ENCODE results near the gene ASAP2.

Gene ASAP2

DNA sequence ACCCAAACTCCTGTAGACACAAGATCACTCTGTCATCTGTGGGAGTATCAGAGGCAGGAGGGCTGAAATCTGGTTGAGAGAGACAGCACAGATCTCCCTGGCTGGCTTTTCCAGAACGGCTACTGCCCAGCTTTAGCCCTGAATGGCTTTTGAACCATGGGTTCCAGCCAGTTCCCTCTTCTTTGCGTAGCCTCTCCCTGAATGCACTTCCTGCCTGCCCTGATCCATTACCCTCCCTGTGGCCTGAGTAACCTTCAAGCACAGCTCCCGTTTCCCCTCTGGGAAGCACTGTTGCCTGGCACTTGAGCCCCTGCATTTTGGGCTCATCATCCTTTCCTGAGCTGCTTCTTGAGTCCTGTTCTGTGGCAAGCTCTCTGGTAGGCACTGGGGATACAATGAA lies 68.8 kb downstream of the ASAP2 start:
- no peak for DNase-seq (ENCODE audit: low spot score)

DNA sequence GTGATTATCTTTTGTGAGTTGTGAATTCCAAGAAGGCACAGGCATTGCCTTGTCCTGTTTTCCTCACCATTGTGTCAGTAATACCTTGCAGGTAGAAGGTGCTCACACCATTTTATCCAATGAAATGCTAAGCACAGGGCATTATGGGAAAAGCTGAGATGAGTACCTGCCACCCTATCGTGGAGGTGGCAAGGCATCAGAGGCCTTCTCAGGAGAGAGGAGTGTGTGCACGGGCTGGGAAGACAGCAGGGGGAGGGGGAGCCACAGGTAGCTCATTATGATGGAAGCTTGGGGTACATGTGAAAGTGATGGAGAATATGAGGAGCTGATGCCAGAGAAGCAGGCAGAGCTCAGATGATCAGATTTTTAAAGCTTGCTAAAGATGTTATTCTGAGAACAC lies 69.5 kb downstream of the ASAP2 start:
- no peak for DNase-seq (ENCODE audit: low spot score)

- DNase-seq (ENCODE audit: low spot score) = no peak
These were observed 70.4 kb downstream of the ASAP2 start for GRCh38 chr2:9276901-9277451.

GRCh38 chr2:9278439-9278838 lies 71.8 kb downstream of the ASAP2 start:
- no peak for DNase-seq (ENCODE audit: low spot score)

- DNase-seq (ENCODE audit: low spot score) = no peak
These were observed 72.8 kb downstream of the ASAP2 start for GRCh38 chr2:9279426-9279825.

DNA sequence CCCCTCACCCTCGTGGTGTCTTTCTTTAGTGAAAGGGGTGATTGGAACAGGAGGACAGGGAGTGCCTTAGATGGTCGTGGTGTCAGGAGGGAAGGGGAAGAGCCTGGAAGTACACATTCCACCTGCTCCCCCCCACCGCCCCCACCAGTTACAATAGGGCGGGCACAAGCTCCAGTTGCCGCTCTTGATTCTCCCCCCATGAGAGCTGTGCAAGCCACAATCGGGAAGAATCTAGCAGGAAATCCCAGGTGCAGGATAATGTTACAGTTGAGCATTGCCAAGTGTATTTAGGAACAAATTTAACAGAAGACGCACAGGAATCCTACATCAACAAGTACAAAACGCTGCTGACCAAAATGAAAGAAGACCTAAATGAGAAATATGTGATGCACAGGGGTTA lies 73.6 kb downstream of the ASAP2 start:
- no peak for DNase-seq (ENCODE audit: low spot score)

DNA sequence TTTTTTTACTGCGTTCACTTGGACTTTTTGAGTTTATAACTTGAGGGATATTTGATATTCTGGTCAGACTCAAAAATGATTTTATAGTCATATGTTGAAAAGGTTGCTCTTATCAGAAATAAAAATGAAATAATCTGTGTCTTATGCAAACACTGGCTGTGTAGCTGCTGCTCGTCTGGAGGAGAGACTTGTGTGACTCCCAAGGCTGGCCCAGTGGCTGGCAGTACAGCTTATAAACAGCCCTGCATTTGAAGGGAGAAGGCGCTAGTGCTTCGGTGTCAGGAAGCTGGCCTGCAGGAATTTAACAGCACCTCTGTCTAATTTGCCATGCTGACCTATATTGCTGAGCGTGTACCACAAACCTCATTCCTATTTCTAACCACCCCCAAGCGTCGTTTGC lies 74.5 kb downstream of the ASAP2 start:
- DNase-seq (ENCODE audit: low spot score) = no peak

DNA sequence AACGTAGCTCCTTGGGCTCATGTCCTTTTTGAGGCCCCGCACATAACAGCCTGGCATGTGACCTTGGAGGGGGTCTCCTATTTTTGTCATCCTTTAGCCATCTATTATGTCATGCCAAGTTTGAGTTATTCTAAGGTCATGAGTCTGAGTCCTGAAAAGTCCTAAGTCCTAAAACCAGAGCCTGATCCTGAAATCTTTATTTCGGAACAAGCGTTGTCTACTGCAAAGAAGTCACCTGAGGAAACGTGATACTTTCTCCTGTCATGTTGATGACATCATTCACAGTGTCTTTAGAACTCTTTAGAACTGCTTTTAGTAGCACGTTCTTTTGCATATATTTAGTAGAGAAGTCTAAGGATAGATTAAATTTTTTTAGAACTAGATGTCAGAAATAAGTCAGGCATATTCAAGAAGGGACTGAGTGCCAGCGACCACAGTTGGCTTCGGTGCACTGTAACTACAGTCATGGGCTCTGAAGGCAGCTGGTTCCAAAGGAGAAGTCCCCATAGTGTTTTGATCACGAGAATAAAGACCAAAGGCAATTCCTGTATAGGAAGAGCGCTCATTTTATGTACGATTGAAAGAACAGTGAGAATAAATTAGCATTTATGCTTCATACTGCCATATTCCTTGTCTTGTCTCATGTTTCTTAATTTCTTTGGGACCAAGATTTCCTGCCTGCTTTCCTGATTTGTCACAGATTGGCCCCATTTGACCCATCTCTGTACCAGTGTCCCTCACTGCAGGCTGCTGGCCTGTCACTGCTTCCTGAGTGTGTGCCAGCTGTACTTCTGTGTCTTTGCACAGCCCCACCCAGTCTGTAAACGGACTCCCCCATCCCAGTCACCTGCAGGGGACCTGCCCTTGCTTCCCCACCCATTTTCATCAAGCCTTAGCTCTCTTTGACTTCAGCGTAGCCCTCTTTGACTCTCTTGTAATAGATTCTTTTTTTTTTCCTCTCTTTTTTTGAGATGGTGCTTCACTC lies 75.8 kb downstream of the ASAP2 start:
- no peak for DNase-seq (ENCODE audit: low spot score)

DNA sequence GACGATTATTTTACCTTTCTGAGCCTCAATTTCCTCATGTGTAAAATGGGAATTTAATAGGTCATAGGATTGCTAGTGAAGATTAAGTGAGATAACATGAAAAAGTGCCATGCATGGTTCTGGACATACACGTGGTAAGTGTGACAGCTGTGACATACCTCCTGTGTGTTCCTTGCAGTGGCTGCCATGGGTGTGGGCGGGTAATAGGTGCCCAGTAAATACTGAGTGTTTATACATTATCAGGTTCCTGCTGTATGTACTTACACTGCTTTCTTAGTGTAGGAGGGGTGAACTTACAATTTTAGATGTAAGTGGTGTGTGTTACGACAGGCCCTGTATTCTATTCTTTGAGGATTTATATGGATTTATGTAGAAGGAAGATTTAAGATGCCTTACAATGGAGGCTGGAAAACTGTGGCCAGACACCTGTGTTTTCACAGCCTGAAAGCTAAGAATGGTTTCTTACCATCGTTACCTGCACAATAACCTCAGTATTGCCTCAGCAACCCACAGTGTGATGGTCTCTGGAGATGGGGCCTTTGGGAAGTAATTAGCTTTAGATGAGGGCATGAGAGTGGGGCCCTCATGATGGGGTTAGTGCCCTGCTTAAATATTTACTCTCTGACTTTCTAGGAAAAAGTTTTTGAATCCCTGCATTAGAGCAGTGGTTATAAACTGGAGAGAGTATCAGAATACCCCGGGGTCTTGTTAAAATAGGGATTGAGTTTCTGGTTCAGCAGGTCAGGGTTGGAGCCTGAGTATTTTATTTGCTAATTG lies 78.1 kb downstream of the ASAP2 start:
- DNase-seq (ENCODE audit: low spot score) = no peak

GRCh38 chr2:9285385-9285920 lies 78.8 kb downstream of the ASAP2 start:
- no peak for DNase-seq (ENCODE audit: low spot score)

GRCh38 chr2:9285921-9286320 lies 79.3 kb downstream of the ASAP2 start:
- no peak for DNase-seq (ENCODE audit: low spot score)

- no peak for DNase-seq (ENCODE audit: low spot score)
These were observed 80.2 kb downstream of the ASAP2 start for GRCh38 chr2:9286554-9287399.

DNA sequence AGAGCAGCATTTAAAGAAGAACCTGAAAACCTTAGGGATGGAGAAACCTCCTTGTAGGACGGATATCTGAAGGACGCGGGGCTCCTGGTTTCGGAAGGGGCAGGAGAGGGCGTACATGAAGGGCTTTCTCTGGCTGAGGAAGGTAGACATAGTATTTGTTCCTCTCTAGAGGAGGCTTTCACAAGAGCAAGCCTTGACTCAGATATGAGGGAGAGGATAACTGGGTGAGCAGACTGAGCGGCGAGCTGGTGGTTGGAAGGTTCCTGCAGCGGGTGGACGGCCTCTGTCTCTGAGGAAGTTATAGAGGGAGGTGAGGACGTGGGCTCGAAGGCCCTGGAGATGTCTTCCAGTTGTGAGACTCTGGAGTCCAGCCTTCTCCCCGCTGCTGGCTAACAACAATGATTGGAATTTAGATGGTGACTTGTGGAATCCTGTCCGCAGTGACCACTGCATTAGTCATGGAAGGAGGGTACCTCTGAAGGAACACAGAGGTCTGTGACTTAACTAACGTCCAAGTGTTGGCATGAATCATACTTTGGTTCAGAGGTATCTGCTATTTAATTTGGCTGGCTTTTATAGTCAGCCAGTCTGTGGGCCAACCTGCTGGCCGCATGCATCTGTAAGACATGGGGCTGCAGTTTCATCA lies 80.9 kb downstream of the ASAP2 start:
- DNase-seq (ENCODE audit: low spot score) = no peak

DNA sequence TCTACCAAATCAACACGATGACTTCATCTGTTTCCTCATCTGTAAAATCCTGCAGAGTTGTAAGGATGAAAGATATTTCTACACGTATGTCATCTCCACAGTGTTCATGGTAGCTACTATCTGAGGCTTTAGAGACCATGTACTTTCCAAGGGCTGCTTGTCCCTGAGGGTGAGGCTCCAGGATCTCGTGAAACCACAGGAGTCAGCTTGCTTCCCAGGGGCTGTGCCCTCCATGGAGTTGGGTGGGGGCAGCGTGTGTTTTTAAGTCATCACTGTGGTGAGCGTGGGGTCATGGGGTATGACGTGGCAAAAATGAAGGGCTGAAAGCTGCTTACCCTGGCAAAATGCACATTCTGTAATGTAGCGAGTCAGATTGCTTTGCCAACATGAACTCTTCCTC lies 81.6 kb downstream of the ASAP2 start:
- no peak for DNase-seq (ENCODE audit: low spot score)

GRCh38 chr2:9288681-9289338 lies 82.2 kb downstream of the ASAP2 start:
- no peak for DNase-seq (ENCODE audit: low spot score)

GRCh38 chr2:9291331-9291730 lies 84.7 kb downstream of the ASAP2 start:
- no peak for DNase-seq (ENCODE audit: low spot score)

GRCh38 chr2:9291866-9292265 lies 85.3 kb downstream of the ASAP2 start:
- no peak for DNase-seq (ENCODE audit: low spot score)

DNA sequence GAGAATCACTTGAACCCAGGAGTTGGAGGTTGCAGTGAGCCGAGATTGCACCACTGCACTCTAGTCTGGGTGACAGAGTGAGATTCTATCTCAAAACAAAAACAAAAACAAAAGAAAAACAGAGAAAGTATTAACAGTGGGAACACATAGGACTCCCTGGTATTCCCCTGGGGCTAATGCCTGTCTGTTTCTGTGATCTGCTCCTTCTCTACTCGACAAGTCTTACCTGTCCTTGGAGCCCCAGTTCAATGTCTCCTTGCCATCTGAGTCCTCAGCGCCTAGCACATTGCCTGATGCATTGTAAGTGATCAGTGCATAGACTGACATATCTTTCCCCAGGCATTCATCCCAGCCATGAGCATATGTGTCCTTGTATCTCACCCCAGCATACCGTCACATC lies 85.8 kb downstream of the ASAP2 start:
- DNase-seq (ENCODE audit: low spot score) = no peak

- DNase-seq (ENCODE audit: low spot score) = no peak
These were observed 88.2 kb downstream of the ASAP2 start for GRCh38 chr2:9294764-9295163.

- DNase-seq (ENCODE audit: low spot score) = peak; percentile 45
These were observed 89.9 kb downstream of the ASAP2 start for GRCh38 chr2:9296559-9296958.

DNA sequence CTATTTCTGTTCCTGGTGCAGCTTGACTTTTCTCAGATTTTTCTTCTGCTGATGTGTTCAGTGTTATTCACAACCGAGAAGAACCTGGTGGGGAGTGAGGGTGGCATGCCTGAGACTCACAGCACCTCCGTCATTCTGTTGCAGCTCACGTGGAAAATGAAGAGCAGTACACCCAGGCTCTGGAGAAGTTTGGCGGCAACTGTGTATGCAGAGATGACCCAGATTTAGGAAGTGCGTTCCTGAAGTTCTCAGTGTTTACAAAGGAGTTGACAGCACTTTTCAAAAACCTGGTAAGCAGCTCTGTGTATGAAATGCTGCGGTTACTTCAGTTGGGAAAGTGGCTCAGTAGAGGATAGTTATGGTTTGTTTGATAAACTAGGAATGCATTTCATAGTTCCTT lies 90.5 kb downstream of the ASAP2 start:
- DNase-seq (ENCODE audit: low spot score) = no peak
